Neuron (in vitro differentiated cells): Measurements from ENCODE around the gene NOS1AP.
"Not testable (repeated sequence)": the region's sequence is repeated elsewhere in the genome, so short reads cannot be mapped to it uniquely, and the experiment has no call there.

Experiments used
- H2AFZ ChIP-seq: one replicate; pipeline ENCODE4 v1.6.1; 2013; ENCODE audit warnings: low read depth, mild to moderate bottlenecking, inconsistent platforms, low read length, moderate library complexity
- H3K27me3 ChIP-seq: one replicate; pipeline ENCODE4 v1.6.1; 2013; ENCODE audit warnings: low read length; ENCODE audit not compliant: insufficient read depth
- H3K36me3 ChIP-seq: one replicate; pipeline ENCODE4 v1.6.1; 2013; ENCODE audit warnings: low read length; ENCODE audit not compliant: insufficient read depth
- H3K4me1 ChIP-seq: one replicate; pipeline ENCODE4 v1.6.1; 2013; ENCODE audit warnings: low read length; ENCODE audit not compliant: insufficient read depth
- H3K4me3 ChIP-seq: 2 replicates; pipeline ENCODE4 v1.5.1; 2013; ENCODE audit warnings: mild to moderate bottlenecking, low read length, moderate library complexity
- H3K9me3 ChIP-seq: one replicate; pipeline ENCODE4 v1.6.1; 2013; ENCODE audit warnings: low read length

The NOS1AP gene

GRCh38 chr1:162066836-162067235 is 2.7 kb upstream of the NOS1AP start:
- not testable (repeated sequence) for H3K4me3 ChIP-seq, H3K9me3 ChIP-seq, H3K27me3 ChIP-seq, H2AFZ ChIP-seq, H3K36me3 ChIP-seq
- peaks cover 28% of the 10 kb centered on the region for H3K4me1 ChIP-seq

- Histone ChIP-seq H3K27me3 (no peaks in the 10 kb centered on the region), H3K4me1 (peaks cover 32% of the 10 kb centered on the region), H3K9me3 (no peaks in the 10 kb centered on the region), H3K36me3 (no peaks in the 10 kb centered on the region), H3K4me3 (no peak overlapping the region), H2AFZ (no peak overlapping the region)
Observed at GRCh38 chr1:162067466-162067865, 2.0 kb upstream of the NOS1AP start.

- Histone ChIP-seq H3K36me3 (no peaks in the 10 kb centered on the region), H3K9me3 (no peaks in the 10 kb centered on the region), H2AFZ (no peak overlapping the region), H3K4me3 (no peak overlapping the region), H3K27me3 (no peaks in the 10 kb centered on the region), H3K4me1 (peaks cover 30% of the 10 kb centered on the region)
Observed at GRCh38 chr1:162068301-162068700, 1.2 kb upstream of the NOS1AP start.

- Histone ChIP-seq H3K4me1 (peaks cover 29% of the 10 kb centered on the region), H2AFZ (peak overlapping the region; percentile 96), H3K27me3 (no peaks in the 10 kb centered on the region)
Observed at GRCh38 chr1:162070094-162070748, 730 bp downstream of the NOS1AP start.

GRCh38 chr1:162070825-162071224 is 1.3 kb downstream of the NOS1AP start:
- Histone ChIP-seq H2AFZ (no peak overlapping the region), H3K4me1 (peaks cover 29% of the 10 kb centered on the region), H3K36me3 (peaks cover 9% of the 10 kb centered on the region), H3K9me3 (peaks cover 6% of the 10 kb centered on the region), H3K4me3 (peak overlapping the region; percentile 84), H3K27me3 (no peaks in the 10 kb centered on the region)

More at GRCh38 chr1:162070094-162070748, 730 bp downstream of the NOS1AP start:
- Histone ChIP-seq H3K9me3 (peaks cover 5% of the 10 kb centered on the region), H3K36me3 (peaks cover 6% of the 10 kb centered on the region), H3K4me3 (peak overlapping the region; percentile 84)

- Histone ChIP-seq H3K27me3 (no peaks in the 10 kb centered on the region), H3K36me3 (peaks cover 9% of the 10 kb centered on the region), H3K4me3 (peak overlapping the region; percentile 8), H2AFZ (no peak overlapping the region), H3K4me1 (peaks cover 29% of the 10 kb centered on the region), H3K9me3 (peaks cover 6% of the 10 kb centered on the region)
Observed at GRCh38 chr1:162072740-162073139, 3.2 kb downstream of the NOS1AP start.

GRCh38 chr1:162074276-162075005 is 5.0 kb downstream of the NOS1AP start:
- peaks cover 37% of the 10 kb centered on the region for H3K4me1 ChIP-seq
- H3K9me3 ChIP-seq = peaks cover 6% of the 10 kb centered on the region
- peaks cover 9% of the 10 kb centered on the region for H3K36me3 ChIP-seq
- H2AFZ ChIP-seq = no peak overlapping the region
- H3K27me3 ChIP-seq = no peaks in the 10 kb centered on the region
- no peak overlapping the region for H3K4me3 ChIP-seq

- no peak overlapping the region for H2AFZ ChIP-seq
- H3K36me3 ChIP-seq = peaks cover 9% of the 10 kb centered on the region
- H3K4me3 ChIP-seq = no peak overlapping the region
- H3K27me3 ChIP-seq = no peaks in the 10 kb centered on the region
- peaks cover 37% of the 10 kb centered on the region for H3K4me1 ChIP-seq
- H3K9me3 ChIP-seq = peaks cover 6% of the 10 kb centered on the region
Observed at GRCh38 chr1:162075862-162076261, 6.4 kb downstream of the NOS1AP start.

- Histone ChIP-seq H3K4me3 (no peak overlapping the region), H3K27me3 (no peaks in the 10 kb centered on the region), H3K9me3 (peaks cover 6% of the 10 kb centered on the region), H2AFZ (no peak overlapping the region), H3K36me3 (peaks cover 9% of the 10 kb centered on the region), H3K4me1 (peaks cover 18% of the 10 kb centered on the region)
Observed at GRCh38 chr1:162077648-162078299, 8.3 kb downstream of the NOS1AP start.

- no peaks in the 10 kb centered on the region for H3K27me3 ChIP-seq
- H3K4me3 ChIP-seq = no peak overlapping the region
- peaks cover 15% of the 10 kb centered on the region for H3K4me1 ChIP-seq
- no peak overlapping the region for H2AFZ ChIP-seq
- H3K36me3 ChIP-seq = peaks cover 9% of the 10 kb centered on the region
- H3K9me3 ChIP-seq = peaks cover 6% of the 10 kb centered on the region
Observed at GRCh38 chr1:162079030-162079429, 9.5 kb downstream of the NOS1AP start.

GRCh38 chr1:162080472-162081015 is 11.1 kb downstream of the NOS1AP start:
- H3K4me1 ChIP-seq = peaks cover 15% of the 10 kb centered on the region
- H3K36me3 ChIP-seq = no peaks in the 10 kb centered on the region
- H3K27me3 ChIP-seq = no peaks in the 10 kb centered on the region
- no peak overlapping the region for H2AFZ ChIP-seq
- H3K4me3 ChIP-seq = no peak overlapping the region
- no peaks in the 10 kb centered on the region for H3K9me3 ChIP-seq

- Histone ChIP-seq H3K27me3 (no peaks in the 10 kb centered on the region), H3K4me1 (peaks cover 15% of the 10 kb centered on the region), H3K4me3 (no peak overlapping the region), H2AFZ (no peak overlapping the region), H3K9me3 (no peaks in the 10 kb centered on the region), H3K36me3 (no peaks in the 10 kb centered on the region)
Observed at GRCh38 chr1:162081316-162081715, 11.8 kb downstream of the NOS1AP start.

- not testable (repeated sequence) for H3K27me3 ChIP-seq, H2AFZ ChIP-seq, H3K9me3 ChIP-seq, H3K36me3 ChIP-seq, H3K4me3 ChIP-seq
- peaks cover 15% of the 10 kb centered on the region for H3K4me1 ChIP-seq
Observed at GRCh38 chr1:162082080-162082479, 12.6 kb downstream of the NOS1AP start.
